ENCODE data around the gene RBAK.

DNA sequence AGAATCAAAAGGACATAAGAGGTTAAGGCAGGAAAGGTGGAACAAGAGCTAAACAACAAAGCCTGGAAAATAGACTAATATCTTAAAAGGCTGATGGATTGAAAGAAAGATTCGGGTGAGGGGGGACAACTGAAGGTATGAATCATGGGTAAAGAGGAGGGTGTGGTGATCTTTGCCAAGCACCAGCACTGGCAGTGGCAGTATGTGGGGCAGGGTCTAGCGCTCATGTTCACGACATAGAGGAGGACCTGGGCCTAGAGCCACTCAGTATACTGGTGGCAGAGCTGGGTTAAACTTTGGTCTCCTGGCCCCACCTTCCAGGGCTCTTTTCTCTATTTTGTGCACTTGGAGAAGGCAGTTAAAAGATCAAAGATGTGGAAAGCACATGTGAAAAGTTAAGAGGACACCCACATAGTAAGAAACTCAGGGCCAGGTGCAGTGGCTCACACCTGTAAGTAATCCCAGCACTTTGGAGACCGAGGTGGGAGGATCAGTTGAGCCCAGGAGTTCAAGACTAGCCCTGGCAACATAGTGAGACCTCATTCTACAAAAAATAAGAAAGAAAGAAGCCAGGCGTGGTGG is 46.2 kb upstream of the RBAK start:
- TF ChIP-seq POLR2A (IDR thresholded peaks at IDR 0.05; ENCODE audit: low read depth, low read length) (no peak), SMC3 (IDR thresholded peaks at IDR 0.05; ENCODE audit: low read depth, low read length) (no peak), CHD1 (IDR thresholded peaks at IDR 0.05; ENCODE audit: low read depth, low read length) (no peak), RAD21 (IDR thresholded peaks at IDR 0.05; ENCODE audit: low read length) (no peak), RFX5 (IDR thresholded peaks at IDR 0.05; ENCODE audit: low read depth, low read length) (no peak), MAZ (IDR thresholded peaks at IDR 0.05; ENCODE audit: borderline replicate concordance, low read depth, low read length) (no peak), CEBPB (IDR thresholded peaks at IDR 0.05; ENCODE audit: low read depth, low read length) (no peak), BHLHE40 (IDR thresholded peaks at IDR 0.05; ENCODE audit: low read depth, low read length) (no peak)
- TF ChIP-seq, protein P1, sequence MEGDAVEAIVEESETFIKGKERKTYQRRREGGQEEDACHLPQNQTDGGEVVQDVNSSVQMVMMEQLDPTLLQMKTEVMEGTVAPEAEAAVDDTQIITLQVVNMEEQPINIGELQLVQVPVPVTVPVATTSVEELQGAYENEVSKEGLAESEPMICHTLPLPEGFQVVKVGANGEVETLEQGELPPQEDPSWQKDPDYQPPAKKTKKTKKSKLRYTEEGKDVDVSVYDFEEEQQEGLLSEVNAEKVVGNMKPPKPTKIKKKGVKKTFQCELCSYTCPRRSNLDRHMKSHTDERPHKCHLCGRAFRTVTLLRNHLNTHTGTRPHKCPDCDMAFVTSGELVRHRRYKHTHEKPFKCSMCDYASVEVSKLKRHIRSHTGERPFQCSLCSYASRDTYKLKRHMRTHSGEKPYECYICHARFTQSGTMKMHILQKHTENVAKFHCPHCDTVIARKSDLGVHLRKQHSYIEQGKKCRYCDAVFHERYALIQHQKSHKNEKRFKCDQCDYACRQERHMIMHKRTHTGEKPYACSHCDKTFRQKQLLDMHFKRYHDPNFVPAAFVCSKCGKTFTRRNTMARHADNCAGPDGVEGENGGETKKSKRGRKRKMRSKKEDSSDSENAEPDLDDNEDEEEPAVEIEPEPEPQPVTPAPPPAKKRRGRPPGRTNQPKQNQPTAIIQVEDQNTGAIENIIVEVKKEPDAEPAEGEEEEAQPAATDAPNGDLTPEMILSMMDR (conservative IDR thresholded peaks at IDR 0.05; ENCODE audit: low read depth, low read length), result no peak
- TF ChIP-seq, protein P2, sequence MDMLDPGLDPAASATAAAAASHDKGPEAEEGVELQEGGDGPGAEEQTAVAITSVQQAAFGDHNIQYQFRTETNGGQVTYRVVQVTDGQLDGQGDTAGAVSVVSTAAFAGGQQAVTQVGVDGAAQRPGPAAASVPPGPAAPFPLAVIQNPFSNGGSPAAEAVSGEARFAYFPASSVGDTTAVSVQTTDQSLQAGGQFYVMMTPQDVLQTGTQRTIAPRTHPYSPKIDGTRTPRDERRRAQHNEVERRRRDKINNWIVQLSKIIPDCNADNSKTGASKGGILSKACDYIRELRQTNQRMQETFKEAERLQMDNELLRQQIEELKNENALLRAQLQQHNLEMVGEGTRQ (IDR thresholded peaks at IDR 0.05; ENCODE audit: low read depth, low read length), result no peak

All from IMR-90 (cell line).